Measurements from ENCODE around the gene PPP2R2C.

DNA sequence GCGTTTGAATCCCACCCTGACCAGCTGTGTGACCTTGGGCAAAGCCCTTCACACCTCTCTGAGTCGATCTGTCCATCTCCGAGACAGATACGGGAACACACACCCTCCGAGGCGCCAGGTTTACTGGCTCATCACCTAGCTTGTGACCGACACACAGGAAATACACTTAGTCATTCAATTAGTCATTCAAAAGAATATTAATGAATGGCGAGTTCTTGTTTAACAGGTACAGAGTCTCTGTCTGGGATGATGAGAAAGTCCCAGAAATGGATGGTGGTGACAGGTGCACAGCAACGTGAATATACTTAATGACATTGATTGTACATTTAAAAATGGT, 80.6 kb downstream of the PPP2R2C start:
- TF ChIP-seq POLR2A (IDR thresholded peaks at IDR 0.05; ENCODE audit: low read depth, low read length) = no peak
- no peak for TF ChIP-seq TAF1 (IDR thresholded peaks at IDR 0.05; ENCODE audit: low read depth, low read length)
- TF ChIP-seq POLR2AphosphoS5 (IDR thresholded peaks at IDR 0.05; ENCODE audit: low read depth, low read length) = no peak
